K562 (cell line): ENCODE results near the gene TMEM143. TPM values are rescaled to one million over a fixed set of nuclear protein-coding genes. Genes with fewer than 3 reads are reported as not detected.
A peak's percentile ranks its signal among the peaks of the same experiment; 100 is the strongest.

Source experiments
- ADNP ChIP-seq: fragments of 200-800 bp; sonication (Bioruptor generic); IDR thresholded peaks from 2 replicates; pipeline ENCODE4 v1.6.1; 2016; ENCODE audit warnings: missing genetic modification characterization, missing compliant biosample characterization
- ARID1B ChIP-seq: fragments of 450-650 bp; IDR thresholded peaks from 2 replicates; pipeline ENCODE4 v1.6.1; 2016; ENCODE audit warnings: antibody characterized with exemption, mild to moderate bottlenecking, inconsistent platforms
- C11orf30 ChIP-seq: fragments of 450-650 bp; IDR thresholded peaks from 2 replicates; pipeline ENCODE4 v1.6.1; 2016; ENCODE audit warnings: low read depth, mild to moderate bottlenecking
- CXXC5 ChIP-seq: fragments of 250-450 bp; sonication (Bioruptor Pico); IDR thresholded peaks from 2 replicates; pipeline ENCODE4 v1.8.0; 2022; ENCODE audit warnings: inconsistent platforms, mild to moderate bottlenecking, moderate library complexity
- JUN ChIP-seq, 2 experiments: sonication (generic) in 1 of 2; formaldehyde crosslinking in 1 of 2; IDR thresholded peaks; 2 replicates each; pipeline versions ENCODE4 v1.6.1 to v1.8.0; 2012 to 2022; ENCODE audit warnings: borderline replicate concordance in 2 of 2, mild to moderate bottlenecking in 2 of 2, improper control_type of control experiment in 1 of 2, low read depth in 1 of 2, low read length in 1 of 2, missing genetic modification reagents in 1 of 2
- KDM2B ChIP-seq: fragments of 250-450 bp; sonication (Bioruptor Pico); IDR thresholded peaks from 2 replicates; pipeline ENCODE4 v1.8.0; 2021; ENCODE audit warnings: mild to moderate bottlenecking, moderate library complexity
- L3MBTL2 ChIP-seq: fragments of 450-650 bp; IDR thresholded peaks from 2 replicates; pipeline ENCODE4 v1.6.1; 2016; ENCODE audit warnings: mild to moderate bottlenecking, moderate library complexity
- OTX1 ChIP-seq: fragments of 450-650 bp; formaldehyde crosslinking; IDR thresholded peaks from 2 replicates; pipeline ENCODE4 v1.4.0; 2022; ENCODE audit warnings: mild to moderate bottlenecking
- RAD21 ChIP-seq, 2 experiments: fragments of 250-450 bp in 1 of 2; fragments of 450-650 bp in 1 of 2; sonication (Bioruptor Pico) in 1 of 2; formaldehyde crosslinking in 1 of 2; IDR thresholded peaks in 1 of 2; conservative IDR thresholded peaks in 1 of 2; 2 replicates each; pipeline versions ENCODE4 v1.4.0 to v1.8.0; 2020 to 2022; ENCODE audit warnings: mild to moderate bottlenecking in 2 of 2, moderate library complexity in 1 of 2
- SAFB2 ChIP-seq: fragments of 200-400 bp; formaldehyde crosslinking; IDR thresholded peaks from 2 replicates; pipeline ENCODE4 v1.6.1; 2018; ENCODE audit warnings: borderline replicate concordance, low read length, low read depth, moderate library complexity; ENCODE audit not compliant: severe bottlenecking
- SPI1 ChIP-seq: IDR thresholded peaks from 2 replicates; pipeline ENCODE4 v1.6.1; 2011; ENCODE audit warnings: low read depth, low read length, control low read depth, borderline replicate concordance
- XRCC5 ChIP-seq: fragments of 200-400 bp; formaldehyde crosslinking; IDR thresholded peaks from 2 replicates; pipeline ENCODE4 v1.6.1; 2017; ENCODE audit warnings: low read depth, mild to moderate bottlenecking, low read length
- ZFP36 ChIP-seq: fragments of 150-350 bp; IDR thresholded peaks from 2 replicates; pipeline ENCODE4 v1.6.1; 2018; ENCODE audit warnings: low read length, low read depth; ENCODE audit not compliant: partially characterized antibody
- ZNF354B ChIP-seq: fragments of 250-450 bp; sonication (Bioruptor Pico); IDR thresholded peaks from 2 replicates; pipeline ENCODE4 v1.4.0; 2020
- ZNF717 ChIP-seq: fragments of 250-450 bp; sonication (Bioruptor Pico); IDR thresholded peaks from 2 replicates; pipeline ENCODE4 v1.5.0; 2021
- polyA plus RNA-seq, 8 experiments: library from polyadenylated mRNA; depleted of rRNA in 4 of 8; stranded (reverse) in 5 of 8; unstranded in 3 of 8; fragments of >200 nt; fragmentation: Nextera tagmentation in 2 of 8; fragmentation: Illumina TruSeq in 1 of 8; extraction: Ambion mirVana in 2 of 8; extraction: Trizol in 1 of 8; gene quantifications; 2 replicates each; pipeline versions ENCODE4 v1.2.1 to v1.2.3, GENCODE V29; 2011 to 2014; ENCODE audit warnings: inconsistent platforms in 1 of 8, missing spikeins in 1 of 8
- total RNA-seq, 7 experiments: library from RNA; depleted of rRNA in 6 of 7; stranded (reverse); fragments of >200 nt in 6 of 7; fragmentation: Illumina TruSeq in 2 of 7; extraction: Trizol in 2 of 7; gene quantifications; 2 replicates each; pipeline versions ENCODE4 v1.2.1 to v1.2.3, GENCODE V29; 2011 to 2021; ENCODE audit warnings: low replicate concordance in 1 of 7
- TF ChIP-seq, protein P1 (sequence below): fragments of 450-650 bp; IDR thresholded peaks from 2 replicates; pipeline ENCODE4 v1.6.1; 2014; ENCODE audit warnings: low read depth, mild to moderate bottlenecking, moderate library complexity, borderline replicate concordance
- TF ChIP-seq, protein P2 (sequence below): fragments of 250-450 bp; sonication (Bioruptor Pico); IDR thresholded peaks from 2 replicates; pipeline ENCODE4 v1.8.0; 2021; ENCODE audit warnings: moderate library complexity, mild to moderate bottlenecking, inconsistent platforms
- TF ChIP-seq, protein P3 (sequence below), 3 experiments: fragments of 200-800 bp in 1 of 3; sonication (Bioruptor generic) in 1 of 3; sonication (generic) in 1 of 3; formaldehyde crosslinking in 1 of 3; IDR thresholded peaks; 2 replicates each; pipeline versions ENCODE4 v1.6.1 to v1.8.0; 2016 to 2022; ENCODE audit warnings: mild to moderate bottlenecking in 2 of 3, missing compliant biosample characterization in 2 of 3, missing genetic modification characterization in 2 of 3, missing genetic modification reagents in 1 of 3
- TF ChIP-seq, protein P4 (sequence below): sonication (generic); formaldehyde crosslinking; IDR thresholded peaks from 2 replicates; pipeline ENCODE4 v1.8.0; 2022; ENCODE audit warnings: mild to moderate bottlenecking, missing genetic modification reagents
- TF ChIP-seq, protein P5 (sequence below): sonication (generic); formaldehyde crosslinking; IDR thresholded peaks from 2 replicates; pipeline ENCODE4 v1.8.0; 2022; ENCODE audit warnings: mild to moderate bottlenecking, missing genetic modification reagents
- TF ChIP-seq, protein P6 (sequence below): fragments of 450-650 bp; IDR thresholded peaks from 2 replicates; pipeline ENCODE4 v1.6.1; 2017; ENCODE audit warnings: antibody characterized with exemption

The TMEM143 gene
- total and polyA plus RNA-seq, 9 of the 15 experiments (the other 6 are each of a cell fraction or from before 2014, with no cell fraction given), result 0.66 to 8.8 (median 4.3) TPM

DNA sequence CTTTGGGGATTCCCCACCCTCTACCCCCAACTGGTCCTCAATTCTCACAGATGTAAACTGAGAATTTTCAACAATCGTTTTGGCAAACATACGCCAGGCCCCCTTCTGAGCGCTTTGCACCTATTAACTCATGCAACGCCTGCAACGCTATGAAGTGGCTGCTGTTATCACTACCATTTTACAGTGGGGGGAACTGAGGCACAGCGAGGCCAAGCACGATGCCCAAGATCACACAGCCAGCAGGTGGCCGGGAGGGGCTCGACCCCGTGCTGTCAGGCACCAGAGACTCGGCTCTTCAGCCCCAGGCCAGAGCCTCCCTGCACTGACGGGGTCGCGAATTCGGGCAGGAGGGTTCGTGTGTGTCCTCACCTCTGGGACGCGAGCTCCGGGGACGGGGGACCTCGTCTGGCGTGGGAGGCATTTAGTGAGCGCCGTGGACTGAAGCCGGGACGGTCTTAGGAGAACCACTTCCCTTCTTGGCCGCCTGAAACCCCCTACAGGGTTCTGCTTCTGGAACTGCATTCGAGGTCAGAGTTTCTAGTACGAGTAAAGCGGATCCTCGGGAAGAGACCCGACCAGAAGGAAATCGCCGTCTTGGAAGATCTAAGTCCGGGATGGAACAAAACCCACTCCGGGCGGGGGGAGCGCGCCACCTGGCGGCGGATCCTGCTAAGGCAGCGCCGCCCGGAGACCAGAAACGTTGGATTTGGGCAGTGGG, 72.8 kb downstream of the TMEM143 start (continued):
- TF ChIP-seq, protein P1, sequence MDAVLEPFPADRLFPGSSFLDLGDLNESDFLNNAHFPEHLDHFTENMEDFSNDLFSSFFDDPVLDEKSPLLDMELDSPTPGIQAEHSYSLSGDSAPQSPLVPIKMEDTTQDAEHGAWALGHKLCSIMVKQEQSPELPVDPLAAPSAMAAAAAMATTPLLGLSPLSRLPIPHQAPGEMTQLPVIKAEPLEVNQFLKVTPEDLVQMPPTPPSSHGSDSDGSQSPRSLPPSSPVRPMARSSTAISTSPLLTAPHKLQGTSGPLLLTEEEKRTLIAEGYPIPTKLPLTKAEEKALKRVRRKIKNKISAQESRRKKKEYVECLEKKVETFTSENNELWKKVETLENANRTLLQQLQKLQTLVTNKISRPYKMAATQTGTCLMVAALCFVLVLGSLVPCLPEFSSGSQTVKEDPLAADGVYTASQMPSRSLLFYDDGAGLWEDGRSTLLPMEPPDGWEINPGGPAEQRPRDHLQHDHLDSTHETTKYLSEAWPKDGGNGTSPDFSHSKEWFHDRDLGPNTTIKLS, result 0 out of 2 replicates have a peak, but pooled peaks have one; percentile 28
- no peak for TF ChIP-seq ADNP
- TF ChIP-seq L3MBTL2, result peak; percentile 63
- 0 out of 2 replicates have a peak, but pooled peaks have one; percentile 20 for TF ChIP-seq OTX1
- peak; percentile 54 for TF ChIP-seq CXXC5 (CRISPR knock-in tag)
- TF ChIP-seq C11orf30, result no peak
- TF ChIP-seq, protein P2, sequence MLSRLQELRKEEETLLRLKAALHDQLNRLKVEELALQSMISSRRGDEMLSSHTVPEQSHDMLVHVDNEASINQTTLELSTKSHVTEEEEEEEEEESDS, result no peak
- TF ChIP-seq, protein P3, sequence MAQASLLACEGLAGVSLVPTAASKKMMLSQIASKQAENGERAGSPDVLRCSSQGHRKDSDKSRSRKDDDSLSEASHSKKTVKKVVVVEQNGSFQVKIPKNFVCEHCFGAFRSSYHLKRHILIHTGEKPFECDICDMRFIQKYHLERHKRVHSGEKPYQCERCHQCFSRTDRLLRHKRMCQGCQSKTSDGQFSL (CRISPR knock-in tag; IDR thresholded peaks at IDR 0.05), result no peak
- TF ChIP-seq, protein P3 (tag; IDR thresholded peaks at IDR 0.05), result no peak
- peak; percentile 71 for TF ChIP-seq ZFP36
- TF ChIP-seq, protein P4, sequence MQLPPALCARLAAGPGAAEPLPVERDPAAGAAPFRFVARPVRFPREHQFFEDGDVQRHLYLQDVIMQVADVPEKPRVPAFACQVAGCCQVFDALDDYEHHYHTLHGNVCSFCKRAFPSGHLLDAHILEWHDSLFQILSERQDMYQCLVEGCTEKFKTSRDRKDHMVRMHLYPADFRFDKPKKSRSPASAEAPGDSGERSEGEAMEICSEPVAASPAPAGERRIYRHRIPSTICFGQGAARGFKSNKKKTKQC, result no peak
- TF ChIP-seq ZNF354B, result no peak
- no peak for TF ChIP-seq SAFB2
- TF ChIP-seq SPI1, result 0 out of 2 replicates have a peak, but pooled peaks have one; percentile 46
- TF ChIP-seq, protein P5, sequence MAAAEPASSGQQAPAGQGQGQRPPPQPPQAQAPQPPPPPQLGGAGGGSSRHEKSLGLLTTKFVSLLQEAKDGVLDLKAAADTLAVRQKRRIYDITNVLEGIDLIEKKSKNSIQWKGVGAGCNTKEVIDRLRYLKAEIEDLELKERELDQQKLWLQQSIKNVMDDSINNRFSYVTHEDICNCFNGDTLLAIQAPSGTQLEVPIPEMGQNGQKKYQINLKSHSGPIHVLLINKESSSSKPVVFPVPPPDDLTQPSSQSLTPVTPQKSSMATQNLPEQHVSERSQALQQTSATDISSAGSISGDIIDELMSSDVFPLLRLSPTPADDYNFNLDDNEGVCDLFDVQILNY (CRISPR knock-in tag), result no peak
- TF ChIP-seq XRCC5, result peak; percentile 88; the same call in 1 of the 2 replicates
- TF ChIP-seq JUN (IDR thresholded peaks at IDR 0.05; ENCODE audit: borderline replicate concordance, low read depth, low read length), result no peak
- TF ChIP-seq JUN (CRISPR knock-in tag; IDR thresholded peaks at IDR 0.05; ENCODE audit: borderline replicate concordance), result no peak
- no peak for TF ChIP-seq ARID1B
- TF ChIP-seq KDM2B, result peak; percentile 65; the same call in 1 of the 2 replicates
- peak; percentile 73 to 92 for TF ChIP-seq RAD21 (CRISPR knock-in tag; conservative IDR thresholded peaks at IDR 0.05 in 1 of 2, IDR thresholded peaks at IDR 0.05 in 1 of 2)
- TF ChIP-seq ZNF717, result no peak
- TF ChIP-seq, protein P6, sequence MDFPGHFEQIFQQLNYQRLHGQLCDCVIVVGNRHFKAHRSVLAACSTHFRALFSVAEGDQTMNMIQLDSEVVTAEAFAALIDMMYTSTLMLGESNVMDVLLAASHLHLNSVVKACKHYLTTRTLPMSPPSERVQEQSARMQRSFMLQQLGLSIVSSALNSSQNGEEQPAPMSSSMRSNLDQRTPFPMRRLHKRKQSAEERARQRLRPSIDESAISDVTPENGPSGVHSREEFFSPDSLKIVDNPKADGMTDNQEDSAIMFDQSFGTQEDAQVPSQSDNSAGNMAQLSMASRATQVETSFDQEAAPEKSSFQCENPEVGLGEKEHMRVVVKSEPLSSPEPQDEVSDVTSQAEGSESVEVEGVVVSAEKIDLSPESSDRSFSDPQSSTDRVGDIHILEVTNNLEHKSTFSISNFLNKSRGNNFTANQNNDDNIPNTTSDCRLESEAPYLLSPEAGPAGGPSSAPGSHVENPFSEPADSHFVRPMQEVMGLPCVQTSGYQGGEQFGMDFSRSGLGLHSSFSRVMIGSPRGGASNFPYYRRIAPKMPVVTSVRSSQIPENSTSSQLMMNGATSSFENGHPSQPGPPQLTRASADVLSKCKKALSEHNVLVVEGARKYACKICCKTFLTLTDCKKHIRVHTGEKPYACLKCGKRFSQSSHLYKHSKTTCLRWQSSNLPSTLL, result peak; percentile 88
